H1 (cell line): ENCODE results near the gene FTCDNL1. TPM values are rescaled to one million over a fixed set of nuclear protein-coding genes. Genes with fewer than 3 reads are reported as not detected.

Experiments used
- CTCF ChIA-PET: fragments of 300-600 bp; sonication (Branson Sonifier 250); formaldehyde crosslinking; loops from one replicate; lab custom pipeline; 2021; ENCODE audit not compliant: partially characterized antibody; lab: Charles Lee
- POLR2A ChIA-PET: fragments of 300-600 bp; sonication (Branson Sonifier 250); formaldehyde crosslinking; loops from one replicate; lab custom pipeline; 2021; ENCODE audit warnings: inconsistent platforms; ENCODE audit not compliant: partially characterized antibody; lab: Charles Lee
- DNase-seq, 2 experiments: peaks; one replicate each; pipeline versions ENCODE4 v3.0.0 to v3.0.0-alpha.2; 2010 to 2022; ENCODE audit warnings: low spot score in 2 of 2, low read depth in 1 of 2, mixed read lengths in 1 of 2
- FAIRE-seq: peaks from 2 replicates; lab custom pipeline; 2011; peaks lifted over from hg19 to GRCh38; lab: Jason Lieb, UNC
- H2AFZ ChIP-seq: 2 replicates; pipeline ENCODE4 v1.8.1; 2012; ENCODE audit warnings: low read length, inconsistent platforms
- H2AK5ac ChIP-seq: 2 replicates; pipeline ENCODE4 v1.6.1; 2013; ENCODE audit warnings: low read depth, low read length
- H2BK120ac ChIP-seq: replicated peaks from 2 replicates; pipeline ENCODE3; 2013; ENCODE audit warnings: low read depth, low read length, inconsistent platforms
- H2BK12ac ChIP-seq: 2 replicates; pipeline ENCODE4 v1.6.1; 2013; ENCODE audit warnings: low read depth, low read length
- H2BK15ac ChIP-seq: 2 replicates; pipeline ENCODE4 v1.6.1; 2013; ENCODE audit warnings: low read length
- H2BK20ac ChIP-seq: 2 replicates; pipeline ENCODE4 v1.6.1; 2013; ENCODE audit warnings: low read length
- H2BK5ac ChIP-seq: 2 replicates; pipeline ENCODE4 v1.6.1; 2013; ENCODE audit warnings: low read depth, low read length
- H3K14ac ChIP-seq: 2 replicates; pipeline ENCODE4 v1.6.1; 2013; ENCODE audit warnings: inconsistent platforms; ENCODE audit not compliant: insufficient read length
- H3K18ac ChIP-seq: 2 replicates; pipeline ENCODE4 v1.6.1; 2013; ENCODE audit warnings: low read length; ENCODE audit errors: extremely low read depth
- H3K23ac ChIP-seq: 2 replicates; pipeline ENCODE4 v1.6.1; 2013; ENCODE audit warnings: inconsistent platforms; ENCODE audit not compliant: insufficient read length
- H3K23me2 ChIP-seq: 2 replicates; pipeline ENCODE4 v1.6.1; 2013; ENCODE audit warnings: low read depth, low read length
- H3K27ac ChIP-seq: 2 replicates; pipeline ENCODE4 v1.6.1; 2011; ENCODE audit warnings: low read depth, low read length, inconsistent platforms
- H3K27me3 ChIP-seq, 4 experiments: replicated peaks in 1 of 4; 1 replicate in 1 of 4; 2 replicates in 3 of 4; pipeline versions ENCODE4 v1.6.1 to v1.8.1; 2011 to 2013; ENCODE audit warnings: low read length in 3 of 4, mild to moderate bottlenecking in 3 of 4, inconsistent platforms in 2 of 4, mixed read lengths in 2 of 4, moderate library complexity in 1 of 4; ENCODE audit not compliant: control insufficient read depth in 3 of 4, insufficient read depth in 3 of 4; ENCODE audit errors: extremely low read depth in 1 of 4
- H3K36me3 ChIP-seq, 4 experiments: 2 replicates each; pipeline versions ENCODE4 v1.6.1 to v1.8.1; 2011 to 2013; ENCODE audit warnings: mild to moderate bottlenecking in 4 of 4, low read length in 3 of 4, moderate library complexity in 2 of 4, control low read depth in 1 of 4, inconsistent platforms in 1 of 4; ENCODE audit not compliant: insufficient read depth in 4 of 4, control insufficient read depth in 2 of 4
- H3K4ac ChIP-seq: replicated peaks from 2 replicates; pipeline ENCODE3; 2013; ENCODE audit warnings: low read length, low read depth, mixed read lengths, inconsistent platforms; ENCODE audit not compliant: insufficient read length
- H3K4me1 ChIP-seq, 4 experiments: replicated peaks in 1 of 4; 1 replicate in 1 of 4; 2 replicates in 3 of 4; pipeline versions ENCODE4 v1.6.1 to v1.8.1; 2011 to 2013; ENCODE audit warnings: low read length in 3 of 4, inconsistent platforms in 2 of 4, mixed read lengths in 1 of 4; ENCODE audit not compliant: insufficient read depth in 4 of 4, control insufficient read depth in 3 of 4
- H3K4me2 ChIP-seq, 2 experiments: 2 replicates each; pipeline versions ENCODE4 v1.6.1 to v1.8.1; 2011 to 2013; ENCODE audit warnings: low read depth in 2 of 2, low read length in 2 of 2, control low read depth in 1 of 2, inconsistent platforms in 1 of 2, mild to moderate bottlenecking in 1 of 2; ENCODE audit not compliant: insufficient read depth in 1 of 2
- H3K4me3 ChIP-seq, 4 experiments: fragments of 200-600, 300-600 bp in 1 of 4; sonication (generic), shearing (Covaris generic), sonication (Bioruptor Twin) in 1 of 4; 2 replicates each; pipeline versions ENCODE4 v1.5.1 to v1.8.1; 2011 to 2016; ENCODE audit warnings: low read length in 4 of 4, low read depth in 3 of 4, control low read depth in 2 of 4, inconsistent platforms in 2 of 4, mild to moderate bottlenecking in 2 of 4, mixed read lengths in 1 of 4, moderate library complexity in 1 of 4; ENCODE audit not compliant: insufficient read depth in 2 of 4; ENCODE audit errors: extremely low read depth in 1 of 4
- H3K56ac ChIP-seq: replicated peaks from 2 replicates; pipeline ENCODE3; 2013; ENCODE audit warnings: low read depth, mild to moderate bottlenecking, mixed read lengths, low read length, inconsistent platforms; ENCODE audit not compliant: insufficient read length
- H3K79me1 ChIP-seq: 2 replicates; pipeline ENCODE4 v1.6.1; 2013; ENCODE audit warnings: low read depth, low read length, control low read depth
- H3K79me2 ChIP-seq, 2 experiments: 2 replicates each; pipeline versions ENCODE4 v1.6.1 to v1.8.1; 2012 to 2013; ENCODE audit warnings: low read length in 2 of 2, mild to moderate bottlenecking in 2 of 2, inconsistent platforms in 1 of 2; ENCODE audit not compliant: insufficient read depth in 2 of 2, control insufficient read depth in 1 of 2
- H3K9ac ChIP-seq, 4 experiments: replicated peaks in 1 of 4; 1 replicate in 1 of 4; 2 replicates in 3 of 4; pipeline versions ENCODE4 v1.6.1 to v1.8.1; 2011 to 2013; ENCODE audit warnings: low read depth in 3 of 4, low read length in 3 of 4, control low read depth in 2 of 4, mild to moderate bottlenecking in 2 of 4, moderate library complexity in 2 of 4, inconsistent platforms in 1 of 4; ENCODE audit errors: extremely low read depth in 1 of 4
- H3K9me3 ChIP-seq, 2 experiments: 2 replicates each; pipeline versions ENCODE4 v1.6.1 to v1.8.1; 2012 to 2013; ENCODE audit warnings: mild to moderate bottlenecking in 2 of 2, moderate library complexity in 2 of 2, control low read depth in 1 of 2, inconsistent platforms in 1 of 2, low read depth in 1 of 2, low read length in 1 of 2, mixed read lengths in 1 of 2; ENCODE audit not compliant: insufficient read depth in 2 of 2
- H4K20me1 ChIP-seq, 2 experiments: replicated peaks in 1 of 2; 2 replicates each; pipeline versions ENCODE3 to v1.8.1; 2011 to 2013; ENCODE audit warnings: inconsistent platforms in 2 of 2, low read length in 2 of 2, mild to moderate bottlenecking in 1 of 2; ENCODE audit not compliant: insufficient read depth in 2 of 2, control insufficient read depth in 1 of 2
- H4K5ac ChIP-seq: 2 replicates; pipeline ENCODE4 v1.6.1; 2013; ENCODE audit warnings: low read length, low read depth, mixed read lengths, inconsistent platforms; ENCODE audit not compliant: insufficient read length
- H4K8ac ChIP-seq: 2 replicates; pipeline ENCODE4 v1.8.0; 2013; ENCODE audit warnings: mild to moderate bottlenecking, moderate library complexity, low read length, inconsistent platforms; ENCODE audit not compliant: insufficient read depth; ENCODE audit errors: extremely low read depth
- H4K91ac ChIP-seq: replicated peaks from 2 replicates; pipeline ENCODE3; 2013; ENCODE audit warnings: low read length, mixed read lengths, inconsistent platforms; ENCODE audit not compliant: insufficient read length
- WGBS, 2 experiments: shearing (Covaris generic) in 1 of 2; methylation state at CpG; one replicate each; pipeline versions ENCODE4 v1.1.6 to v1.1.7; 2013 to 2015; ENCODE audit warnings: low lambda C conversion rate in 2 of 2, mixed read lengths in 2 of 2, inconsistent platforms in 1 of 2, low coverage in 1 of 2, missing lambda C conversion rate in 1 of 2; ENCODE audit not compliant: insufficient replicate concordance in 2 of 2, insufficient coverage in 1 of 2, insufficient read length in 1 of 2; ENCODE audit errors: extremely low coverage in 1 of 2, missing lambda C conversion rate in 1 of 2; 5-methylcytosine and 5-hydroxymethylcytosine counted together
- polyA plus RNA-seq, 7 experiments: library from polyadenylated mRNA; depleted of rRNA in 3 of 7; stranded (reverse) in 5 of 7; unstranded in 2 of 7; fragments of >200 nt in 5 of 7; fragments of 200-250 nt in 2 of 7; gene quantifications; 1 replicate in 5 of 7; 2 replicates in 1 of 7; 4 replicates in 1 of 7; pipeline versions ENCODE4 v1.2.1 to v1.2.3, GENCODE V29; 2011 to 2013; ENCODE audit warnings: missing spikeins in 2 of 7, mixed read lengths in 2 of 7
- total RNA-seq: library from RNA; stranded (reverse); fragmentation: NEBNext Ultra II Directional; extraction: Animal tissue kit (Norgen Biotek cat#: 25700); gene quantifications from 2 replicates; pipeline ENCODE4 v1.2.1, GENCODE V29; 2021

Gene FTCDNL1
- total and polyA plus RNA-seq, 2 of the 8 experiments (the other 6 are each of a cell fraction or from before 2014, with no cell fraction given) = 0.41 to 0.97 TPM

GRCh38 chr2:199756211-199756610, 94.8 kb downstream of the FTCDNL1 start:
- Histone ChIP-seq H3K27ac (no peak overlapping the region), H3K18ac (no peak overlapping the region), H2BK120ac (no peak overlapping the region), H4K5ac (no peak overlapping the region), H2AFZ (no peak overlapping the region), H3K56ac (no peak overlapping the region), H3K4me1 (peaks cover 0 to 3% (median 2%) of the 10 kb centered on the region in 4 experiments; a peak in 3 of 7 replicates), H3K79me1 (no peaks in the 10 kb centered on the region), H3K14ac (no peak overlapping the region), H2BK15ac (no peak overlapping the region), H3K4me3 (no peak overlapping the region), H3K23ac (no peak overlapping the region), H3K4ac (no peak overlapping the region), H4K20me1 (no peaks in the 10 kb centered on the region), H3K9ac (no peak overlapping the region), H2AK5ac (no peak overlapping the region), H4K8ac (no peak overlapping the region), H3K36me3 (no peaks in the 10 kb centered on the region), H3K9me3 (peaks cover 7 to 11% of the 10 kb centered on the region in 2 experiments), H4K91ac (no peak overlapping the region), H2BK20ac (no peak overlapping the region), H3K23me2 (no peaks in the 10 kb centered on the region), H3K4me2 (no peak overlapping the region), H2BK5ac (no peak overlapping the region), H2BK12ac (no peak overlapping the region), H3K79me2 (no peaks in the 10 kb centered on the region), H3K27me3 (peaks cover 0 to 2% (median 0%) of the 10 kb centered on the region in 4 experiments; a peak in 1 of 7 replicates)
- WGBS, 2 experiments = 89% methylated on average over 3 of the region's 3 CpGs; no CpG with 5 or more reads in 1 of the 2 experiments
- POLR2A ChIA-PET = no interaction called here
- no peak for FAIRE-seq
- CTCF ChIA-PET = interaction anchor here (1.0 to 9.3 kb wide), 3 partner anchors 17 to 911 kb away, joined by 3 to 82 read pairs (median 3); no protein-coding TSS in a partner anchor
- no peak for DNase-seq
